Subcutaneous adipose tissue (tissue), 4 donors: ENCODE measurements around the gene KRT72. TPM values are rescaled to one million over a fixed set of nuclear protein-coding genes. Genes with fewer than 3 reads are reported as not detected.

ENCODE experiments used
- total RNA-seq, 4 donors: library from RNA; depleted of rRNA; stranded (reverse); fragments of >200 nt; gene quantifications; one replicate each; pipeline ENCODE4 v1.1.0, GENCODE V29; 2016
- TF ChIP-seq, protein P1 (sequence below): fragments of 450-650 bp; IDR thresholded peaks from one replicate; pipeline ENCODE4 v1.5.1; 2016; ENCODE audit warnings: low read depth, mild to moderate bottlenecking, control low read depth, antibody characterized with exemption, moderate library complexity

KRT72 gene
- total RNA-seq, 4 donors from 2014 or later, result not detected

DNA sequence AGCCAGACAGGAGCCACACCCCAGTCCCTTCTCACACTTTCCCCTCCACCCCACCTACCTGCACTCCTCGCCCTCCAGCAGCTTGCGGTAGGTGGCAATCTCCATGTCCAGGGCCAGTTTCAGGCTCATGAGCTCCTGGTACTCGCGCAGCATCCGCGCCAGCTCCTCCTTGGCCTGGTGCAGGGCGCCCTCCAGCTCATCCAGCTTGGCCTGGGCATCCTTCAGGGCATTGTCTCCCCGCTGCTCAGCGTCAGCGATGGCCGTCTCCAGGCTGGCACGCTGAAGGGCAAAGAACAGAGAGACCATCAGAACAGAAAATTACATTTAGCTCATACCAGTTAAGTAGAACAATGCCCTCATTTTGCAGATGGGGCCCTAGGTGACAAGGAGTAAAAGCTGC is 33.2 kb downstream of the KRT72 start:
- TF ChIP-seq, protein P1, sequence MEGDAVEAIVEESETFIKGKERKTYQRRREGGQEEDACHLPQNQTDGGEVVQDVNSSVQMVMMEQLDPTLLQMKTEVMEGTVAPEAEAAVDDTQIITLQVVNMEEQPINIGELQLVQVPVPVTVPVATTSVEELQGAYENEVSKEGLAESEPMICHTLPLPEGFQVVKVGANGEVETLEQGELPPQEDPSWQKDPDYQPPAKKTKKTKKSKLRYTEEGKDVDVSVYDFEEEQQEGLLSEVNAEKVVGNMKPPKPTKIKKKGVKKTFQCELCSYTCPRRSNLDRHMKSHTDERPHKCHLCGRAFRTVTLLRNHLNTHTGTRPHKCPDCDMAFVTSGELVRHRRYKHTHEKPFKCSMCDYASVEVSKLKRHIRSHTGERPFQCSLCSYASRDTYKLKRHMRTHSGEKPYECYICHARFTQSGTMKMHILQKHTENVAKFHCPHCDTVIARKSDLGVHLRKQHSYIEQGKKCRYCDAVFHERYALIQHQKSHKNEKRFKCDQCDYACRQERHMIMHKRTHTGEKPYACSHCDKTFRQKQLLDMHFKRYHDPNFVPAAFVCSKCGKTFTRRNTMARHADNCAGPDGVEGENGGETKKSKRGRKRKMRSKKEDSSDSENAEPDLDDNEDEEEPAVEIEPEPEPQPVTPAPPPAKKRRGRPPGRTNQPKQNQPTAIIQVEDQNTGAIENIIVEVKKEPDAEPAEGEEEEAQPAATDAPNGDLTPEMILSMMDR, result no peak

DNA sequence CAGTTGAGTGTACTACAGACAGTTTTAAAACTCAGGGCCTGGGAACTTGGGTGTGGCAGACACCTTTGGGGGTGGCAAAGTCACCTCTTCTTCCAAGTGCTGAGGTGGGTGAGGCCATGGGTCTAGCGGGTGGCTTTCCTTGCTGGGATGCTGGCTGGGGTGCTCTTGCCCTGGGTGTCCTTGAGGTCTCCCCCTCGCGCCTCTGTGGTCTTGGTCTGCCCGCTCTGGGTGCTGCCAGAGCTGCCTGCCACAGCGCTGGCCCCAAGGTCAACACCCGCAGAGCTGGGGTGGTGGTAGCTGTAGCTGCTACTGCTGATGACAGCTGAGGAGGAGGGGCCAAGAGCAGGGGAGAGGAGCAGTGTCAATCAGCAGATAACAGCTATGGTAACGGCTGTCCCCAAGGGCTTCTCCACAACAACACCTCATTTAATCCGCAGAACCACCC is 34.4 kb downstream of the KRT72 start:
- TF ChIP-seq, protein P1, result no peak

- TF ChIP-seq, protein P1, result no peak
Observed at GRCh38 chr12:52564582-52564981, 36.7 kb downstream of the KRT72 start.

DNA sequence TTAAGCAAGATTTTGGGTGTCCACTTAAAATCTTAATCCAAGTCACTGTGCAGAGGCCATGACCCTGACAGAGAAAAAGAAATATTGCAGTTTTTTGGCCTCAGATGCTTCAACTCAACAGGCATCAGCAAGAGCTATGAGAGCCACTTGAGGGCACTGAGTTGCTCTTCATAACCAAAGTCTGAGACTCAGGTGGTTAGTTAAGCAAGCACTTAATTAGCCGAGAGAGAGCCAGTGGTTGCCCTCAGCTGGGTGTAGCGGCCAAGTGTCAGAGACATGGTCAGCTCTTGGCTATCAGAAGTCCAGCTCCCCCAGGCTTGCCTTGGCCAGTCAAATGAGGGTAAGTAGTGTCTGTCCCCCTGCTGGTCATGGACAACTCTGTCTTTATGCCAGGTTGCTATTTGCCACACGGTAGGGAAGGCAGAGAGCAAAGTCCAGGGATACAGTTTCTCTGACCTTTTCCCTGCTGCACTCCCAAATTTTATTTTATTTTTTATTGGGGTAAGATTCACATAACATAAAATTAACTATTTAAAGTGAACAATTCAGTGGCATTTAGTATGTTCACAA is 39.3 kb downstream of the KRT72 start:
- TF ChIP-seq, protein P1, result no peak

DNA sequence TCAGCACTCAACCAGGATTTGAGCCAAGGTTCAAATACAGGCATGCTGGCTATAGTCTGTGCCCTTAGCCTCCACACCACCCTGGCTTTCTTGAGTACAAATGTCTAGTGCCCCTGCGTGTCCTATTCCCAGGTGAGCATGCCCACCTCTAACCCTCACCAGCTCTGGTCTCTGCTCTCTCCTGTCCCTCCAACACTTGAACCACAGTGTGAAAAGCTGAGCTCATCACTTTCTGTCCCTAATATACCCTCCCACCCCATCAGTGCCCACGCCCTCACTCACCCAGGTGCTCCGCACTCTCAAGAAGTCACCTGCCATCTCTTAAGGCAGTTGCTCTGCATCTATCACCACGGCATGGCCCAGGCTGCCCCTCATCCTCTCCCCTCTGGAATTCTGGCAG is 41.3 kb downstream of the KRT72 start:
- TF ChIP-seq, protein P1, result no peak

DNA sequence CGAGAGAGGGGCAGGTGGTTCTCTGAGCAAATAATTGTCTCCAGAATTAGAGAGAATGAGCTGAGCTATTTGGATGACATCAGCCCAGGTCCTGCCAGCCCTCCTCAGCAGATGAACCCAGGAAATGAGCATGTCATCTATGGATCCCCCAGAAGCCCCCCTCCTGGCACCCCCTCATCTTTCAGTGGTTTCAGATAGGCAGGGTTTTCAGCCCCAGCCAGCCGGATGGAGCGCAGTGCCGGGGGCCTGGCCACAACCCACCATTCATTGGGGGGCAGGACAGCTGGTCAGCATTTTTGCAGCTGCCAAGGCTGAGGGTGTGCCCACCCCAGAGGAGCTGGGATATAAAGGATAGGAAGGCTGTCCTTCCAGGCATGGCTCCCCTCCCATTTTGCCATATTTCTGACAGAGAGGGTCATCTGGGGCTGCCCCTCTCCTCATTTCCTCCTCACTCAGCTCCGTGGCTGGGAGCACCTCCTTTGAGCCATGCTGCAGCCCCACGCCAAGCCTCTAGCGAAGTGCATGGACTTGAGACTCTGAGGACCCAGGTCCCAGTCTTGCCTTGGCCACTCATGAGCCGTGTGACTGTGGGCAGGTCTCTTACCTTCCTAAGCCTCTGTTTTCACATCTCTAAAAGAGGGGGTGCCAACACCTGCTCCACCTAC is 42.4 kb downstream of the KRT72 start:
- TF ChIP-seq, protein P1, result no peak

- TF ChIP-seq, protein P1, result no peak
Observed at GRCh38 chr12:52557476-52557875, 43.8 kb downstream of the KRT72 start.
